ENCODE measurements around the gene PRKAR1A.
"Not testable (repeated sequence)": the region's sequence is repeated elsewhere in the genome, so short reads cannot be mapped to it uniquely, and the experiment has no call there.

Gene PRKAR1A

GRCh38 chr17:68512247-68512959, at the start of gene PRKAR1A:
PRKAR1A (plus strand) TSS chr17:68512430; CDS start chr17:68515400, 2,970 bp downstream.
- DNase-seq (ENCODE audit: low read depth), result peak; percentile 93

DNA sequence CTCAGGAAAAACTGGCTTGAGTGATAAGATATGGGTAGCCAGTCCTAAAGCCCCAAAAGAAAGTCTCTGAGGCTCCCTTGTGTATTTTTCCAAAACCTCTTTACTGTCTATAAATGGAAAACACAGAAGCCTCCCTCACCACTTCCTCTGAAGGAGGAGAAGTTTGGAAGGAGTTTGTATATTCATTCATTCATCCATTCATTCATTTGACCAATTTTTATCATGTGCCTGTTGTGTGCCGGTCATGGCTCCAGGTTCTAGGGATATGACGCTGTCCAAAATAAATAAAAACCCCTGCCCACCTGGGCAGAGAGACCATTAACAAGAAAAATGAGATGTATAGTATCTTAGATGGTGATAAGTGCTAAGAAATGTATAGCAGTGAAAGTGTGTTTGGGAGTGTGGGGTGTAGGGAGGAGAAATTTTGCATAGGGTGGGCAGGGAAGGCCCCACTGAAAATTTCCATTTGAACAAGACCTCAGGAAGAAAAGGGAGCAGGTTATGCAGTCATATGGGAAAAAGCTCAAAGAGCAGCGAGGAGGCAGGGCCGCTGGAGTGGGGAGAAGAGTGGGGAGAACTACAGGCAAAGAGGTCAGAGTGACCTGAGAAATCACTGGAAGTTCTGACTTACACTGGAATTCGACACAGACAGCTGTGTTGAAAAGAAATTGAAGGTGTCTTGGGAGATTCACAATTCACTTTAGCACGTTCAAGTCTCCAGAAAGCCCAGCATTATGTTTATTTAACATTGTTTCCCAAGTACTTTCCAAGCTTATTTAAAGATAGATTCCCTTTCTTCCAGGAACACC, 48.8 kb upstream of the PRKAR1A start:
- no peak for DNase-seq (ENCODE audit: low read depth)

DNA sequence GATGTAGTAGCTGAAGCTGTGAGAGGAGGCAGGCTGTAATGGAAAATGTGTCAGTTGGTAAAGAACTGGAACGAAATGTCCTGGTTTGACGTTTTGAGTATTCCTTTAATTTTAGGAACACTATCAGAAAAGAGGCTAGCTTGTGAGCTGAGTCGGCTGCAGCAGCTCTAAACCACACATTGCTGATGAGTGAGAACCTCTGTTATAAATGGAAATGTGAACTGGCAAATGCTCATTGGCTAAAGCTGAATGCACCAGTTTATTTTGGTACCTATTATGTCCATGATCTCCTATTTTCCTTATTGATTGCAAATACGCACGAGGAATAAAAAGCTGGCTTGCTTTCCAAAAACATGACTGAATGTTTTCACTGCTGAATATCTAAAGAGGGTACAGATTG, 43.9 kb upstream of the PRKAR1A start:
- peak; percentile 43 for DNase-seq (ENCODE audit: low read depth)

- DNase-seq (ENCODE audit: low read depth), result peak; percentile 68
Measured at GRCh38 chr17:68468788-68469187, 43.4 kb upstream of the PRKAR1A start.

DNA sequence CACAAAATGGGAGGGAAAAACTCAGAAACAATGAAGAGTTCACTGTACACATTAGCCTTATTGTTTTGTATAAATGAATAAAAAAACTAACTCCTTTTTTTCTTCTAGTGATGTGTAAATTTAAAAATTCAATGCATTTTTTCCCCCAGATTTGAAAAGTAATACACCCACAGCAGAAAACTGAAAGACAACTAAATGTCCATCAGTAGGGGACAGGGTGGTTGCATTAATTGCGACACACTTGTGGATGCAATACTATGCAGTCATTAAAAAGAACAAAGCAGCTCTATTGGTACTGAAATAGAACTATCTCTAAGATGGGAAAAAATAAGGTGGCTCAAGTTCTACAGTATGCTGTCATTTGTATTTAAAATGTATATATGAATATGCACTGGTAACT, 41.3 kb upstream of the PRKAR1A start:
- DNase-seq (ENCODE audit: low read depth), result no peak

DNA sequence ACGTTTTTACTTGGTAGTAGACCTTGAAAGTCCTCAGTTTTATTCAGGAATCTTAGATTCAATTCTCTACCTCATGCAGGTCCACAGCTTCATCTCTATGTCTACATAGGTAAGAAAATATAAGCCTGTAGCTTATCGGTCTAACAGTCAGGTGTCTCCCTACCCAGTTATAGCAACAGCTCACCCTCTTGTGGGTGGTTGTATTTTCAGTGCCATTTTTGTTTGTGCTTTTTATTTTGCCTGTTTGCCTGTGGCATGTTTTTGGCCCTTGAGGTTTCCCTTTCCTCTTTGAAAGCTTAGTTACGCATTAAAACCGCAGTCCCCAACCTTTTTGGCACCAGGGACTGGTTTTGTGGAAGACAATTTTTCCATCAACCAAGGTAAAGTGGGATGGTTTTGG, 31.3 kb upstream of the PRKAR1A start:
- DNase-seq (ENCODE audit: low read depth), result no peak

DNA sequence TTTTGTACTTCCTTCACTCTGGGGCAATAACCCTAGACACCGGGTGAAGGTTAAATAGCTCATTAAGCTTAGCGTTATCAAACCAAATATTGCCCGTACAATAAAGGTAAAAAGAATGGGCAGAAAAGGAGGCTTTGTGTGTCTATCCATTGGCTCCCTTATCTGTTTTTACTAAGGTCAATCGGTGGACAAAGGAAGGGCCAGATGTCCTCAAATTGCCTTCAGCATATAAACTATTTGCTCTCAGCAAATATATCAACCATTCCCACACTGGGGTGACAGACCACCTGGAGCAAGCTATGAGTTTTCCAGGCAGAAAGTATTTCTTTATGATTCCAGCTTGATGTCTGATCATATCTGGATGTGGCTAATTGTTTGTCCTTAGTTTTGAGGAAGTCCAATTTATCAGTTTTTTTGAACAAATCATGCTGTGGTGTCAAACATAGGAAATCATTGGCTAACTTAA, 29.6 kb upstream of the PRKAR1A start:
- DNase-seq (ENCODE audit: low read depth), result no peak

DNA sequence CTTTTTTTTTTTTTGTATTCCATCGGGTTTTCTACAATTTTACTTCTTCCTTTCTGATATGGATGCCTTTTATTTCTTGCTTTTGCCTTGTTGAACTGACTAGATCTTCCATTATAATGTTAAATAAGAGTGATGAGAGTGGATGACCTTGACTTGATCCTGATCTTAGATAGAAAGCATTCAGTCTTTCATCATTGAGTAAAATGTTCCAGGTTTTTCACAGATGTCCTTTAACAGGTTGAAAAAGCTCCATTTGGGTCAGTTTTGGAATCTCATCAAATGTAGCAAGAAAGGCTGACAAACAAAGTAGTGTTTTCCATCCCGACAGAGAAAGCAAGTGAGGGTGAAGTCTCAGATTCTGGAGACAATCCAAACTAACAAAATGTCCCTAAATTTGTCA, 27.8 kb upstream of the PRKAR1A start:
- DNase-seq (ENCODE audit: low read depth), result no peak

GRCh38 chr17:68489919-68490318, 22.3 kb upstream of the PRKAR1A start:
- no peak for DNase-seq (ENCODE audit: low read depth)

- no peak for DNase-seq (ENCODE audit: low read depth)
Measured at GRCh38 chr17:68491381-68492231, 20.6 kb upstream of the PRKAR1A start.

- not testable (repeated sequence) for DNase-seq (ENCODE audit: low read depth)
Measured at GRCh38 chr17:68492394-68493054, 19.7 kb upstream of the PRKAR1A start.

DNA sequence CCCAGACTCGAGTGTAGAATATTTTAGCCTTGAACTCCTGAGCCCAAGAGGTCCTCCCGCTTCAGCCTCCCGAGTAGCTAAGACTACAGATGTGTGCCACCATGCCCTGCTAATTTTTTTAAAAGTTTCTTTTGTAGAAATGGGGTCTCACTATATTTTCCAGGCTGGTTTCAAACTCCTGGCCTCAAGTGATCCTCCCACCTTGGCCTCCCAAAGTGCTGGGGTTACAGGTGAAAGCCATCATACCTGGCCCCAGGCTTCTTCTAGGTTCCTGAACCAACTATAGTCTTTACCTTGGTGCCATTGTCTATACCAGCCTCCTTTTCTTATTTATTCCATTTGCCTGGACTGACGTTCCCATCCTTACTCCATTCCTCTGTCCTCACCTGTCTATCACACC, 17.1 kb upstream of the PRKAR1A start:
- no peak for DNase-seq (ENCODE audit: low read depth)

DNA sequence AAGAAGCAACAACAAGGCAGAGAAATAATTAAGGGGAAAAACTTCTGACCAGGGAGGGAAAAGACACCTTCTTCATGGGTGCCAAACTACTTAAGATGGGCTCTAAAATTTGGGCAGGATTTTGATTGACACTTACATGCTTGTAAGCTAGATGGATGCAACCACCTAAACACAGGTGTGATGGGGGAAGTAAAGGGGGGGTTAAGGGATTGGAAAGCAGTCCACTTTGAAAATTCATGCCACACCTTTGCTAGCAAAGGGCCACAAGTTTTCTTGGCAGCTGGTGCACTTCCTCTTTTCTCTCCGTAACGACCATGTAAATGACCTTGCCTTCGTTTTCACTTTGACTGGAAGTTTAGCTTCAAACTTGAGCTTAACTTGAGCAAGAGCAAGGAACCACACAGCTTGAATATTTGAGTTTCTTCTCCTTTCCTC, 14.3 kb upstream of the PRKAR1A start:
- no peak for DNase-seq (ENCODE audit: low read depth)

GRCh38 chr17:68498479-68499326, 13.5 kb upstream of the PRKAR1A start:
- DNase-seq (ENCODE audit: low read depth), result no peak

DNA sequence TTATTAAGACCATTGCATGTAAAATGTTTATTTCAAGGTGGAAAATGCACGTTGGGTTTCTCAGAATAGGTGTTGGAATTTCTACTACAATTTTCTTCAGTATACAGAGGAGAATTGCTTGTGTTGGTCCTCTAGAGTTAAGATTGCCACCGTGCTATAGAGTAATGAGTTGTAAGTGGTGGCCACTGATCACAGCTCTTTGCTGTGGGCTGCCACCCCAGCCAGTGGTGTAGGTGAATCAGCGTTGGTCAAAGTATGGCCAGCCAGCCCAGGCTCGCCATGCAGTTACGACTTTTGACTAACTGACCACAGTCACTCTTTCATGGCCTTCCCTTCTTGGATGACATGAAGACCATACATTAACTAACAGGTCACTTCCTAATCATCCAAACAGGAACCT, 12.6 kb upstream of the PRKAR1A start:
- no peak for DNase-seq (ENCODE audit: low read depth)

DNA sequence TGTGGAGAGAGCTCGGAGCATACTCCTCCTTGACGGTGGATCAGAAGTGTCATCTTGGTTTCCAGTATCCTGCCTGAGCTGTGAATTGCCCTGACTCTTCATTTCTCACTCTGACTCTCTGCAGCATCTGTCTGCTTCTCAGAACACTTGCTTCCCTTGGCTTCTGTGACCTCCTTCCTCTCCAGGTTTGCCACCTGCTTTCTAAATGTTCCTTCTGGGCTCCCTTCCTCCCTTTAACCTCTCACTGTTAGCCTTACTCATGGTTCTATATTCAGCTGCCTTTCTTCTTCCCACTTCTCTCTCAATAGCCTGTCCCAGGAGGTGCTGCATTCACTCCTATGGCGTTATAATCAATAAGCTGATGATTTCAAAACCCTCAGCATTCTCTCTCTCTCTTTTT, 11.2 kb upstream of the PRKAR1A start:
- DNase-seq (ENCODE audit: low read depth), result no peak

- no peak for DNase-seq (ENCODE audit: low read depth)
Measured at GRCh38 chr17:68505951-68506350, 6.3 kb upstream of the PRKAR1A start.

- DNase-seq (ENCODE audit: low read depth), result peak; percentile 9
Measured at GRCh38 chr17:68507576-68507975, 4.7 kb upstream of the PRKAR1A start.

DNA sequence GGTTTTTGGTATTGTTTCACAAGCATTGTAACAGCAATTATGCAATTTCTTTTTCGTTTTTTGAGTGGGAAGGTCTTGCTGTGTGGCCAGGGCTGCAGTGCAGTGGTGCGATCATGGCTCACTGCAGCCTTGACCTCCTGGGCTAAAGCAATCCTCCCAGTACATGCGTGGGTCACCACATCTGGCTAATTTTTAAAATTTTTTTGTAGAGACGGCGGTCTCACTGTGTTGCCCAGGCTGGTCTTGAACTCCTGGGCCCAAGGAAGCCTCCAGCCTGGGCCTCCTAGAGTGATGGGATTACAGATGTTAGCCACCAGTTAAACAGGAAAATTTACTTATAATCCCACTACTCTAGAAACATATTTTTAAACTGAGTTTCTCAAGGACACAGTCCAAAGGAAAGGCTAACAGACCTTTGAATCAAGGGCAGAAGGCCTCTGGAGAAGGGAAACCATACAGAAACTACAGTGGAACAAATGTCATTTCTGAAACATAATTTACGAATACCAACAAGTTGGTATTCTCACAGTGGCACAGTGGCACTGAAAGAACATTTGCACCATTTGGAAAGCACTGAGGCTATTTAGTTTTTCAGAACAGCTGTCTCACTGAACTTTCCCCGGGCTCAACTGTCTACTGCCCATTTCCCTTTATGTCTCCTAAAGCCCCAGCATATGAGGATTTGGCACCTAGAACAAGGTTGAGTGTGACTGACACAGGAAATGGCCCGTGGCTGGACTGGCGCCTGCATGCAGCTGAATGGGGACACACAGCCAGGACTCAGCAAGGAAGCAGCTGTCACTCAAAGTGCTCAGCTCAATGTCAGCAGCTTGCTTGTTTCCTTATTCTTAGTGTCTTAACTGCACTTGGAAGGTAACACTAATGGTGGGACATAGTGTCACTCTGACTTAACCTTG, 2.8 kb upstream of the PRKAR1A start:
- no peak for DNase-seq (ENCODE audit: low read depth)

GRCh38 chr17:68511254-68511670, 968 bp upstream of the PRKAR1A start:
- no peak for DNase-seq (ENCODE audit: low read depth)

Data from EH (cell line).